ENCODE measurements around the gene RBM22. TPM values are rescaled to one million over a fixed set of nuclear protein-coding genes. Genes with fewer than 3 reads are reported as not detected.

The RBM22 gene
- total RNA-seq, 1 experiment from 2014 or later = 61.4 TPM

DNA sequence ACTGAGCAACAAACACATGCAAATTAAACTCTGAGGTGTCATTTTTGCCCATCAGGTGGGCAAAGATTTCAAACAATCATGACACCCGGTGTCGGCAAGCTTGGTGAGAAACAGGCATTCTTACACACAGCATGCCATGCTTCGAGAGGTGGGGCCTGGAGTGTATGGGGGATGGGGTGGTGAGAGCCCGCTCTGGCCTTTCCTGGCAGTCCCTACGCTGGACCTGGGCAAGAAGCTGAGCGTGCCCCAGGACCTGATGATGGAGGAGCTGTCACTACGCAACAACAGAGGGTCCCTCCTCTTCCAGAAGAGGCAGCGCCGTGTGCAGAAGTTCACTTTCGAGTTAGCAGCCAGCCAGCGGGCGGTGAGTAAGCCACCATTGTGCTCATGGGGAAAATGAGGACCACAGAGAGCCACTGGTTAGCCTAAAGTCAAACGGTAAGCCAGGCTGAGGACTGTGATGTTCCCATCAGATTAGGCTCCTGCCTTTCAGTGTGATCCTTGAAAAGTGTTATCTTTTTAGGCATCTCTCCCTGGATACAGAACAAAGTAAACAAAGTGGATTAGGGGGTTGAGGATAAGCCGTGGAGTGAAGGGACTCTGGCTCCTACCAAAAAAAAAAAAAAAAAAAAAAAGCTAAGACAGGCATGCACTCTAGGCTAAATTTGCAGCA, 30.5 kb downstream of the RBM22 start:
- H3K27me3 ChIP-seq (ENCODE audit: insufficient read depth, low read length) = no peaks in the 10 kb centered on the region
- H3K4me3 ChIP-seq (replicated peaks in 1 of 2; ENCODE audit: low read depth in 1 of 2, low read length in 2 of 2) = no peak overlapping the region
- no peaks in the 10 kb centered on the region for H3K36me3 ChIP-seq (ENCODE audit: control insufficient read depth in 1 of 2, insufficient read depth in 2 of 2, low read length in 2 of 2)
- H3K79me2 ChIP-seq (ENCODE audit: insufficient read depth, low read length) = no peaks in the 10 kb centered on the region
- no peak overlapping the region for H2AFZ ChIP-seq (ENCODE audit: low read depth, low read length, poor library complexity, severe bottlenecking)
- ChIA-PET RAD21 (ENCODE audit: low non-redundant PET in 1 of 2, low total read pairs in 2 of 2, uncharacterized antibody in 2 of 2, unreplicated experiment in 2 of 2) (no interaction called here), POLR2A (no interaction called here), CTCF (no interaction called here)
- TF ChIP-seq CBX3 (IDR thresholded peaks at IDR 0.05; ENCODE audit: low read depth) (no peak), POLR2AphosphoS5 (IDR thresholded peaks at IDR 0.05; ENCODE audit: low read depth, low read length) (no peak), POLR2A (IDR thresholded peaks at IDR 0.05; ENCODE audit: borderline replicate concordance, extremely low read depth, insufficient read depth, insufficient read length) (no peak)
- no peaks in the 10 kb centered on the region for H3K9me3 ChIP-seq (ENCODE audit: control insufficient read depth in 1 of 2, insufficient read depth in 1 of 2, low read depth in 1 of 2, low read length in 2 of 2)
- no peaks in the 10 kb centered on the region for H3K9me2 ChIP-seq (ENCODE audit: insufficient read depth)
- intact Hi-C loops (cut with micrococcal nuclease) = no loop called here
- DNase-seq (ENCODE audit: low read depth, low spot score) (no peak), ATAC-seq (no peak)
- no peak overlapping the region for H3K4me2 ChIP-seq (ENCODE audit: low read length)
- H3K9ac ChIP-seq (ENCODE audit: low read length) = no peak overlapping the region
- no peak overlapping the region for H3K27ac ChIP-seq (ENCODE audit: low read depth, low read length)
- H3K4me1 ChIP-seq (ENCODE audit: control insufficient read depth in 1 of 2, insufficient read depth in 2 of 2, low read length in 2 of 2) = peaks cover 0 to 12% of the 10 kb centered on the region in 2 experiments; a peak in 1 of 4 replicates
- no TSS peak for BruUV-seq (replicated peaks)
- H4K20me1 ChIP-seq (ENCODE audit: insufficient read depth) = no peaks in the 10 kb centered on the region

DNA sequence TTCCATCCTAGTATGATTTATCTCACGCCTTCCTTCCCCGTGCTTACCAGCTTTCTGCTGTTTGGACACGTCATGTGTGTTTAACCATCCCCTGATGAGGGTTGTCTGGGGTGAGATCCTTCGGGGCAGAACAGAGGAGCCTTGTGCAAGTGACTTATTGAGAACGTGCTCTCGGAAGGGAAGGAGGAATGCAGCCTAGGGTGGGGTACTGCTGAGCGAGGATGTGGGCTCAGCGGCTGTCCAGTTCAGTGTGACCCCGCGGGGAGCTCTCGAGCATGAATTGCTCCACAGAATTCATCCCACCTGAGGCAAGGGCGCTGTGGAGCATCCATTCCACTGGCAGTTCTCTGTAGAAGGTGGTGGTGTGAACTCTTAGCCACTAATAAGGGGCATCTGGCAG, 35.8 kb downstream of the RBM22 start:
- no peaks in the 10 kb centered on the region for H3K4me1 ChIP-seq (ENCODE audit: control insufficient read depth in 1 of 2, insufficient read depth in 2 of 2, low read length in 2 of 2)
- H3K36me3 ChIP-seq (ENCODE audit: control insufficient read depth in 1 of 2, insufficient read depth in 2 of 2, low read length in 2 of 2) = no peaks in the 10 kb centered on the region
- ATAC-seq (no peak), DNase-seq (ENCODE audit: low read depth, low spot score) (no peak)
- no peak overlapping the region for H2AFZ ChIP-seq (ENCODE audit: low read depth, low read length, poor library complexity, severe bottlenecking)
- POLR2A ChIA-PET = no interaction called here
- CTCF ChIA-PET = no interaction called here
- no peaks in the 10 kb centered on the region; the same call in 1 of the 2 replicates for H3K27me3 ChIP-seq (ENCODE audit: insufficient read depth, low read length)
- H3K4me2 ChIP-seq (ENCODE audit: low read length) = no peak overlapping the region
- no peaks in the 10 kb centered on the region for H3K9me2 ChIP-seq (ENCODE audit: insufficient read depth)
- intact Hi-C loops (cut with micrococcal nuclease) = no loop called here
- BruUV-seq (replicated peaks) = no TSS peak
- H3K9me3 ChIP-seq (ENCODE audit: control insufficient read depth in 1 of 2, insufficient read depth in 1 of 2, low read depth in 1 of 2, low read length in 2 of 2) = no peaks in the 10 kb centered on the region
- H3K4me3 ChIP-seq (replicated peaks in 1 of 2; ENCODE audit: low read depth in 1 of 2, low read length in 2 of 2) = no peak overlapping the region
- no peaks in the 10 kb centered on the region for H3K79me2 ChIP-seq (ENCODE audit: insufficient read depth, low read length)
- H3K27ac ChIP-seq (ENCODE audit: low read depth, low read length) = no peak overlapping the region
- no peak overlapping the region for H3K9ac ChIP-seq (ENCODE audit: low read length)
- no peaks in the 10 kb centered on the region for H4K20me1 ChIP-seq (ENCODE audit: insufficient read depth)
- RAD21 ChIA-PET (ENCODE audit: low non-redundant PET in 1 of 2, low total read pairs in 2 of 2, uncharacterized antibody in 2 of 2, unreplicated experiment in 2 of 2) = no interaction called here
- TF ChIP-seq, protein P1, sequence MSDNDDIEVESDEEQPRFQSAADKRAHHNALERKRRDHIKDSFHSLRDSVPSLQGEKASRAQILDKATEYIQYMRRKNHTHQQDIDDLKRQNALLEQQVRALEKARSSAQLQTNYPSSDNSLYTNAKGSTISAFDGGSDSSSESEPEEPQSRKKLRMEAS (IDR thresholded peaks at IDR 0.05) = no peak
- TF ChIP-seq, protein P2, sequence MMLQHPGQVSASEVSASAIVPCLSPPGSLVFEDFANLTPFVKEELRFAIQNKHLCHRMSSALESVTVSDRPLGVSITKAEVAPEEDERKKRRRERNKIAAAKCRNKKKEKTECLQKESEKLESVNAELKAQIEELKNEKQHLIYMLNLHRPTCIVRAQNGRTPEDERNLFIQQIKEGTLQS (IDR thresholded peaks at IDR 0.05) = no peak
- TF ChIP-seq EZH2 (IDR thresholded peaks at IDR 0.05) = no peak
- TF ChIP-seq ZNF274 (IDR thresholded peaks at IDR 0.05; ENCODE audit: low read depth, low read length) = no peak
- no peak for TF ChIP-seq EZH2phosphoT487 (IDR thresholded peaks at IDR 0.05; ENCODE audit: borderline replicate concordance)
- no peak for TF ChIP-seq EGR1 (IDR thresholded peaks at IDR 0.05; ENCODE audit: low read depth)
- TF ChIP-seq, protein P3, sequence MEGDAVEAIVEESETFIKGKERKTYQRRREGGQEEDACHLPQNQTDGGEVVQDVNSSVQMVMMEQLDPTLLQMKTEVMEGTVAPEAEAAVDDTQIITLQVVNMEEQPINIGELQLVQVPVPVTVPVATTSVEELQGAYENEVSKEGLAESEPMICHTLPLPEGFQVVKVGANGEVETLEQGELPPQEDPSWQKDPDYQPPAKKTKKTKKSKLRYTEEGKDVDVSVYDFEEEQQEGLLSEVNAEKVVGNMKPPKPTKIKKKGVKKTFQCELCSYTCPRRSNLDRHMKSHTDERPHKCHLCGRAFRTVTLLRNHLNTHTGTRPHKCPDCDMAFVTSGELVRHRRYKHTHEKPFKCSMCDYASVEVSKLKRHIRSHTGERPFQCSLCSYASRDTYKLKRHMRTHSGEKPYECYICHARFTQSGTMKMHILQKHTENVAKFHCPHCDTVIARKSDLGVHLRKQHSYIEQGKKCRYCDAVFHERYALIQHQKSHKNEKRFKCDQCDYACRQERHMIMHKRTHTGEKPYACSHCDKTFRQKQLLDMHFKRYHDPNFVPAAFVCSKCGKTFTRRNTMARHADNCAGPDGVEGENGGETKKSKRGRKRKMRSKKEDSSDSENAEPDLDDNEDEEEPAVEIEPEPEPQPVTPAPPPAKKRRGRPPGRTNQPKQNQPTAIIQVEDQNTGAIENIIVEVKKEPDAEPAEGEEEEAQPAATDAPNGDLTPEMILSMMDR (IDR thresholded peaks at IDR 0.05 in 2 of 3, conservative IDR thresholded peaks at IDR 0.05 in 1 of 3; ENCODE audit: borderline replicate concordance in 1 of 3, insufficient read depth in 1 of 3, low read depth in 2 of 3, low read length in 2 of 3) = no peak
- no peak for TF ChIP-seq POLR2AphosphoS5 (IDR thresholded peaks at IDR 0.05; ENCODE audit: low read depth, low read length)
- TF ChIP-seq, protein P4, sequence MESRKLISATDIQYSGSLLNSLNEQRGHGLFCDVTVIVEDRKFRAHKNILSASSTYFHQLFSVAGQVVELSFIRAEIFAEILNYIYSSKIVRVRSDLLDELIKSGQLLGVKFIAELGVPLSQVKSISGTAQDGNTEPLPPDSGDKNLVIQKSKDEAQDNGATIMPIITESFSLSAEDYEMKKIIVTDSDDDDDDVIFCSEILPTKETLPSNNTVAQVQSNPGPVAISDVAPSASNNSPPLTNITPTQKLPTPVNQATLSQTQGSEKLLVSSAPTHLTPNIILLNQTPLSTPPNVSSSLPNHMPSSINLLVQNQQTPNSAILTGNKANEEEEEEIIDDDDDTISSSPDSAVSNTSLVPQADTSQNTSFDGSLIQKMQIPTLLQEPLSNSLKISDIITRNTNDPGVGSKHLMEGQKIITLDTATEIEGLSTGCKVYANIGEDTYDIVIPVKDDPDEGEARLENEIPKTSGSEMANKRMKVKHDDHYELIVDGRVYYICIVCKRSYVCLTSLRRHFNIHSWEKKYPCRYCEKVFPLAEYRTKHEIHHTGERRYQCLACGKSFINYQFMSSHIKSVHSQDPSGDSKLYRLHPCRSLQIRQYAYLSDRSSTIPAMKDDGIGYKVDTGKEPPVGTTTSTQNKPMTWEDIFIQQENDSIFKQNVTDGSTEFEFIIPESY (IDR thresholded peaks at IDR 0.05; ENCODE audit: extremely low read depth, insufficient replicate concordance, low read length) = no peak
- TF ChIP-seq ZFX (IDR thresholded peaks at IDR 0.05) = no peak
- TF ChIP-seq RAD21 (IDR thresholded peaks at IDR 0.05; ENCODE audit: low read depth) = no peak
- no peak for TF ChIP-seq TCF7L2 (IDR thresholded peaks at IDR 0.05; ENCODE audit: borderline replicate concordance, extremely low read depth, insufficient read depth, insufficient read length)
